GM23338 (cell line): Measurements from ENCODE around the gene DVL2.

Source experiments
- CREB1 ChIP-seq: fragments of 250-450 bp; sonication (Bioruptor Pico); IDR thresholded peaks from 2 replicates; pipeline ENCODE4 v1.5.0; 2020; ENCODE audit warnings: low read depth, mild to moderate bottlenecking, moderate library complexity
- EZH2 ChIP-seq: fragments of 200-600 bp; sonication (generic); IDR thresholded peaks from one replicate; pipeline ENCODE4 v1.8.0; 2017; ENCODE audit warnings: antibody characterized with exemption, mild to moderate bottlenecking, low read depth; ENCODE audit not compliant: unreplicated experiment
- EZH2phosphoT487 ChIP-seq: fragments of 200-600 bp; sonication (generic); IDR thresholded peaks from one replicate; pipeline ENCODE4 v1.8.1; 2018; ENCODE audit warnings: antibody characterized with exemption; ENCODE audit not compliant: unreplicated experiment
- JUNB ChIP-seq: IDR thresholded peaks from one replicate; pipeline ENCODE4 v1.6.1; 2016; ENCODE audit warnings: antibody characterized with exemption; ENCODE audit not compliant: unreplicated experiment
- NANOG ChIP-seq: IDR thresholded peaks from 2 replicates; pipeline ENCODE4 v1.6.1; 2016; ENCODE audit warnings: antibody characterized with exemption, borderline replicate concordance
- POLR2AphosphoS5 ChIP-seq: IDR thresholded peaks from 2 replicates; pipeline ENCODE4 v1.6.1; 2016; ENCODE audit warnings: antibody characterized with exemption, low read depth
- REST ChIP-seq: IDR thresholded peaks from one replicate; pipeline ENCODE4 v1.6.1; 2018; ENCODE audit warnings: antibody characterized with exemption; ENCODE audit not compliant: unreplicated experiment
- ZNF114 ChIP-seq: fragments of 250-450 bp; sonication (Bioruptor Pico); IDR thresholded peaks from 2 replicates; pipeline ENCODE4 v1.5.0; 2020; ENCODE audit warnings: mild to moderate bottlenecking, moderate library complexity
- TF ChIP-seq, protein P1 (sequence below), 2 experiments: fragments of 200-600 bp in 1 of 2; sonication (generic) in 1 of 2; conservative IDR thresholded peaks; 2 replicates each; pipeline versions ENCODE4 v1.5.1 to v1.6.1; 2016 to 2017; ENCODE audit warnings: antibody characterized with exemption in 2 of 2, low read depth in 2 of 2, mild to moderate bottlenecking in 2 of 2, moderate library complexity in 1 of 2
- TF ChIP-seq, protein P2 (sequence below): IDR thresholded peaks from 2 replicates; pipeline ENCODE4 v1.6.1; 2016; ENCODE audit warnings: antibody characterized with exemption
- TF ChIP-seq, protein P3 (sequence below): fragments of 250-450 bp; sonication (Bioruptor Pico); IDR thresholded peaks from 2 replicates; pipeline ENCODE4 v1.5.0; 2020; ENCODE audit warnings: mild to moderate bottlenecking, moderate library complexity

- TF ChIP-seq POLR2AphosphoS5: no peak
- TF ChIP-seq, protein P1, sequence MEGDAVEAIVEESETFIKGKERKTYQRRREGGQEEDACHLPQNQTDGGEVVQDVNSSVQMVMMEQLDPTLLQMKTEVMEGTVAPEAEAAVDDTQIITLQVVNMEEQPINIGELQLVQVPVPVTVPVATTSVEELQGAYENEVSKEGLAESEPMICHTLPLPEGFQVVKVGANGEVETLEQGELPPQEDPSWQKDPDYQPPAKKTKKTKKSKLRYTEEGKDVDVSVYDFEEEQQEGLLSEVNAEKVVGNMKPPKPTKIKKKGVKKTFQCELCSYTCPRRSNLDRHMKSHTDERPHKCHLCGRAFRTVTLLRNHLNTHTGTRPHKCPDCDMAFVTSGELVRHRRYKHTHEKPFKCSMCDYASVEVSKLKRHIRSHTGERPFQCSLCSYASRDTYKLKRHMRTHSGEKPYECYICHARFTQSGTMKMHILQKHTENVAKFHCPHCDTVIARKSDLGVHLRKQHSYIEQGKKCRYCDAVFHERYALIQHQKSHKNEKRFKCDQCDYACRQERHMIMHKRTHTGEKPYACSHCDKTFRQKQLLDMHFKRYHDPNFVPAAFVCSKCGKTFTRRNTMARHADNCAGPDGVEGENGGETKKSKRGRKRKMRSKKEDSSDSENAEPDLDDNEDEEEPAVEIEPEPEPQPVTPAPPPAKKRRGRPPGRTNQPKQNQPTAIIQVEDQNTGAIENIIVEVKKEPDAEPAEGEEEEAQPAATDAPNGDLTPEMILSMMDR (conservative IDR thresholded peaks at IDR 0.05; ENCODE audit: low read depth in 2 of 2): no peak
- no peak for TF ChIP-seq EZH2
- no peak for TF ChIP-seq NANOG
- TF ChIP-seq REST: no peak
- no peak for TF ChIP-seq JUNB
- no peak for TF ChIP-seq EZH2phosphoT487
- no peak for TF ChIP-seq CREB1 (CRISPR knock-in tag)
- TF ChIP-seq, protein P2, sequence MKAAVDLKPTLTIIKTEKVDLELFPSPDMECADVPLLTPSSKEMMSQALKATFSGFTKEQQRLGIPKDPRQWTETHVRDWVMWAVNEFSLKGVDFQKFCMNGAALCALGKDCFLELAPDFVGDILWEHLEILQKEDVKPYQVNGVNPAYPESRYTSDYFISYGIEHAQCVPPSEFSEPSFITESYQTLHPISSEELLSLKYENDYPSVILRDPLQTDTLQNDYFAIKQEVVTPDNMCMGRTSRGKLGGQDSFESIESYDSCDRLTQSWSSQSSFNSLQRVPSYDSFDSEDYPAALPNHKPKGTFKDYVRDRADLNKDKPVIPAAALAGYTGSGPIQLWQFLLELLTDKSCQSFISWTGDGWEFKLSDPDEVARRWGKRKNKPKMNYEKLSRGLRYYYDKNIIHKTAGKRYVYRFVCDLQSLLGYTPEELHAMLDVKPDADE: no peak
- TF ChIP-seq, protein P3, sequence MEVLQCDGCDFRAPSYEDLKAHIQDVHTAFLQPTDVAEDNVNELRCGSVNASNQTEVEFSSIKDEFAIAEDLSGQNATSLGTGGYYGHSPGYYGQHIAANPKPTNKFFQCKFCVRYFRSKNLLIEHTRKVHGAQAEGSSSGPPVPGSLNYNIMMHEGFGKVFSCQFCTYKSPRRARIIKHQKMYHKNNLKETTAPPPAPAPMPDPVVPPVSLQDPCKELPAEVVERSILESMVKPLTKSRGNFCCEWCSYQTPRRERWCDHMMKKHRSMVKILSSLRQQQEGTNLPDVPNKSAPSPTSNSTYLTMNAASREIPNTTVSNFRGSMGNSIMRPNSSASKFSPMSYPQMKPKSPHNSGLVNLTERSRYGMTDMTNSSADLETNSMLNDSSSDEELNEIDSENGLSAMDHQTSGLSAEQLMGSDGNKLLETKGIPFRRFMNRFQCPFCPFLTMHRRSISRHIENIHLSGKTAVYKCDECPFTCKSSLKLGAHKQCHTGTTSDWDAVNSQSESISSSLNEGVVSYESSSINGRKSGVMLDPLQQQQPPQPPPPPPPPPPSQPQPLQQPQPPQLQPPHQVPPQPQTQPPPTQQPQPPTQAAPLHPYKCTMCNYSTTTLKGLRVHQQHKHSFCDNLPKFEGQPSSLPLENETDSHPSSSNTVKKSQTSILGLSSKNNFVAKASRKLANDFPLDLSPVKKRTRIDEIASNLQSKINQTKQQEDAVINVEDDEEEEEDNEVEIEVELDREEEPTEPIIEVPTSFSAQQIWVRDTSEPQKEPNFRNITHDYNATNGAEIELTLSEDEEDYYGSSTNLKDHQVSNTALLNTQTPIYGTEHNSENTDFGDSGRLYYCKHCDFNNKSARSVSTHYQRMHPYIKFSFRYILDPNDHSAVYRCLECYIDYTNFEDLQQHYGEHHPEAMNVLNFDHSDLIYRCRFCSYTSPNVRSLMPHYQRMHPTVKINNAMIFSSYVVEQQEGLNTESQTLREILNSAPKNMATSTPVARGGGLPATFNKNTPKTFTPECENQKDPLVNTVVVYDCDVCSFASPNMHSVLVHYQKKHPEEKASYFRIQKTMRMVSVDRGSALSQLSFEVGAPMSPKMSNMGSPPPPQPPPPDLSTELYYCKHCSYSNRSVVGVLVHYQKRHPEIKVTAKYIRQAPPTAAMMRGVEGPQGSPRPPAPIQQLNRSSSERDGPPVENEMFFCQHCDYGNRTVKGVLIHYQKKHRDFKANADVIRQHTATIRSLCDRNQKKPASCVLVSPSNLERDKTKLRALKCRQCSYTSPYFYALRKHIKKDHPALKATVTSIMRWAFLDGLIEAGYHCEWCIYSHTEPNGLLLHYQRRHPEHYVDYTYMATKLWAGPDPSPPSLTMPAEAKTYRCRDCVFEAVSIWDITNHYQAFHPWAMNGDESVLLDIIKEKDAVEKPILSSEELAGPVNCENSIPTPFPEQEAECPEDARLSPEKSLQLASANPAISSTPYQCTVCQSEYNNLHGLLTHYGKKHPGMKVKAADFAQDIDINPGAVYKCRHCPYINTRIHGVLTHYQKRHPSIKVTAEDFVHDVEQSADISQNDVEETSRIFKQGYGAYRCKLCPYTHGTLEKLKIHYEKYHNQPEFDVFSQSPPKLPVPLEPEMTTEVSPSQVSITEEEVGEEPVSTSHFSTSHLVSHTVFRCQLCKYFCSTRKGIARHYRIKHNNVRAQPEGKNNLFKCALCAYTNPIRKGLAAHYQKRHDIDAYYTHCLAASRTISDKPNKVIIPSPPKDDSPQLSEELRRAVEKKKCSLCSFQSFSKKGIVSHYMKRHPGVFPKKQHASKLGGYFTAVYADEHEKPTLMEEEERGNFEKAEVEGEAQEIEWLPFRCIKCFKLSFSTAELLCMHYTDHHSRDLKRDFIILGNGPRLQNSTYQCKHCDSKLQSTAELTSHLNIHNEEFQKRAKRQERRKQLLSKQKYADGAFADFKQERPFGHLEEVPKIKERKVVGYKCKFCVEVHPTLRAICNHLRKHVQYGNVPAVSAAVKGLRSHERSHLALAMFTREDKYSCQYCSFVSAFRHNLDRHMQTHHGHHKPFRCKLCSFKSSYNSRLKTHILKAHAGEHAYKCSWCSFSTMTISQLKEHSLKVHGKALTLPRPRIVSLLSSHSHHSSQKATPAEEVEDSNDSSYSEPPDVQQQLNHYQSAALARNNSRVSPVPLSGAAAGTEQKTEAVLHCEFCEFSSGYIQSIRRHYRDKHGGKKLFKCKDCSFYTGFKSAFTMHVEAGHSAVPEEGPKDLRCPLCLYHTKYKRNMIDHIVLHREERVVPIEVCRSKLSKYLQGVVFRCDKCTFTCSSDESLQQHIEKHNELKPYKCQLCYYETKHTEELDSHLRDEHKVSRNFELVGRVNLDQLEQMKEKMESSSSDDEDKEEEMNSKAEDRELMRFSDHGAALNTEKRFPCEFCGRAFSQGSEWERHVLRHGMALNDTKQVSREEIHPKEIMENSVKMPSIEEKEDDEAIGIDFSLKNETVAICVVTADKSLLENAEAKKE (CRISPR knock-in tag): no peak
- no peak for TF ChIP-seq ZNF114
Measured at GRCh38 chr17:7225711-7226331, 8.5 kb downstream of the DVL2 start.
